ENCODE data around the gene PTPRT.

The PTPRT gene

GRCh38 chr20:42697962-42698361, 491.7 kb downstream of the PTPRT start:
- DNase-seq = no peak

DNA sequence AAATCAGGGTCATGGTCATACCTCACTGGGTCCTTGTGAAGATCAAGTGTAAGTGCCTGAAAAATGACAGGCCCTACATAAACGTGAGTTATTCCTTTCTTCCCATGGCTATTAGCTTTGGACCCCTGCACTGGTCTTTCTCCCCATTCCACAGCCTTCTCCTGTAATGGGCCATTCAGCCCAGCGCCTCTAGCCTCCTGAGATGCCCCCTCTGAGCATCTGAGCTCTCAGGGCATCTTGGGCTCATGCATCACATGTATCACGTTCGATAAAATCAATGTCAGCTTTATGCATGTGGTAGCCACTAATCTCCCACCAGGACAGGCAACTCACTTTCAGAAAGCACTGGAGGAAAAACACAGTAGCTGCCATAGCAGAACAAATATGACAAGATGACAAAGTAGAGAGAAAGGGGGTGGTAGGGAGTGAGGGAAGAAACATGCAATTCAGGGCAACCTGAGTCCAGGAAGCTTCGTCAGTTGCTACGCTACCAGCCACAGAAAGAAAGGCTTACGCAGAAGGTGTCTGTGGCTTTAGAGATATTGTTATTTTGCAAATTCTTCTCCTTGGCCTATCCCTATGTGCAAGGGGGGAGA, 498.8 kb downstream of the PTPRT start:
- no peak for DNase-seq

DNA sequence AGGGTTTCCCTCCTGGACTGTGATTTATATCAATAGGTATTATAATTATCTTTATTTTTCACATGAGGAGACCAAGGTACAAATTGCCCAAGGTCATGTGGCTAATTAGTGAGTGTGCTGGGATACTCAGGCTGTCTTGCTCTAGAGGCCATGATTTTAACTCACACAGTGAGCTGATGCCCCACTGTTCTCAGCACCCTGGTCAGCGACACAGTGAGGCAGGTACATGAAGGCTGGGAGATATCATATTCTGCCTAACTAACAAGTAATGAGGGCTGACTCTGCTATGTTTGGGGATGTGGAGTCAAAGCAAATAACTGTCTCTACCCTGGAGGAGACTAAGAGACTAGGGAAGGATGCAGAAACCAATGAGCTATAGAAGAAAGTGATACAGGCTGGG, 501.1 kb downstream of the PTPRT start:
- DNase-seq = no peak

GRCh38 chr20:42686057-42686456, 503.6 kb downstream of the PTPRT start:
- DNase-seq = no peak

- no peak for DNase-seq
Measured at GRCh38 chr20:42678895-42679294, 510.8 kb downstream of the PTPRT start.

DNA sequence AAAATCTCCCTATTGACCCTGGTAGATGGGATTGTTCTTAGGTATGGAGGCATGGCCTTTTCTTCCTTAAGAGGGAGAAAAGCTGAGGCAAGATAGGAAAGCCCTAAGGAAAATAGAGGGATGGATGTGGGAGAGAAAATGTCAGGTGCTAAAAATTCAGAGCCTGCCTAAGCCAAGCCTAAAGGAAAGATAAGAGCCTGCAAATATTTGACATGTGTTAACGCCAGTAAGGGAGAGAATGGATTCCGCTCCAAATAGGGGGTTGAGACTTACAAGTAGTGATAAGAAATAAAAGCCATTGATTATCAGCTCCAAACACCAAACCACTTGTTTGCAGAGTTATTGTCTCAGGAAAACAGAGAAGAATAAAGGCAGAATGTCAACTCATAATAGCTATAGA, 533.6 kb downstream of the PTPRT start:
- DNase-seq = no peak

DNA sequence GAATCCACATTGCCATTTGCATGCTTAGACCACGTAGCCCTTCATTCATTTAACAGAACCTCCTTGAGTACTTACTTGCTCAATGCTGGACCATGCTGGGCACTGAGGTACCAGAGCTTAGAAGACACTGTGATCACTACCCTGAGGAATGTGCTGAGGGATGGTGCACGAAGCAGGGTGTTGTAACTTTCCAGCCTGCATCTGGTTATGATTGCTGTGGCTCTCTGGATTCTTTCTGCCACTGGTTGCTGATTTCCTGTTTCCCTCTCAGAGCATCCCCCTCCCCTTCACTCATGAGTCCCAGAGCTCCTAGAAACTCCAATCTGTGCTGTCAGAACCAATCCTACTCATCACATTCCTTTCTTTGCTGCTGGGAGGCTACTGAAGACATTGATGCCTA, 537.4 kb downstream of the PTPRT start:
- no peak for DNase-seq

GRCh38 chr20:42650191-42650746, 539.4 kb downstream of the PTPRT start:
- no peak for DNase-seq

DNA sequence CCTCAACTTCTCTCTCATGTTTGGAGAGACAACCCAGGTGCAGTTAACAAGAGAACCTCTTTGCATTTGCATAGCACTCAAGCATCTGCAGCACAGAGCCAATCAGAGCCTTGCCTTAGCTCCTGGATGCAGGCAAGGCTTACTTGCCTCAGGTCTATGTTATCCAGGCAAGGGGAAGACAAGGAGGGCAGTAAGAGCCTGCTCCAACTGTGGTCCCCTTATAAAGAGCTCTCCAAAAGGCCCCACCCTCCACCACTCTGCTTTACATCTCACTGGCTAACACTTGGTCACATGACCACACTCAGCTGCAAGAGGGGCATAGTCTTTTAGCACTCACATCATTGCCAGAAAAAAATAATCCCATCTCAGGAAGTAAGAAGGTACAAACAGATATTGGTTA, 540.0 kb downstream of the PTPRT start:
- DNase-seq = no peak

GRCh38 chr20:42646250-42646649, 543.5 kb downstream of the PTPRT start:
- no peak for DNase-seq

DNA sequence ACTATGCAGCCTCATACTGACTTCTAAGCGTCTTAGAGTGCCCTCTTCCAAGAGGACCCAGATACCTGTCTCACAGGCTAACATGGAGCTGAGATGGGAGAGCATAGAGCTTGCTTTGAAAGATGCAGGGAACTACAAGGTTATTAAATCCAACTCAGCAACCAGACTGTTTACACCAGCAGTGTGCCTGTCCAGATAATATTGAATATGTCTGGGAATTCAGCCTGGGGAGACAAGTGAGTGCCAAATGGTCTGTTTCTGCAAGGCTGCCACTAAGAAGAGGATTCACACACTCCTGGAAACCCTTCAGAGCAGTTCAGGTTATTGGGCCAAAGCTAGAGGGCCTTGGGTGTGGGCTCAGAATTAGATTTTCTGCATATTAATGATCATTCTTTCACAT, 547.8 kb downstream of the PTPRT start:
- DNase-seq = no peak

- no peak for DNase-seq
Measured at GRCh38 chr20:42639140-42639539, 550.6 kb downstream of the PTPRT start.

- DNase-seq = no peak
Measured at GRCh38 chr20:42635699-42636411, 553.9 kb downstream of the PTPRT start.

GRCh38 chr20:42634156-42634555, 555.5 kb downstream of the PTPRT start:
- DNase-seq = no peak

DNA sequence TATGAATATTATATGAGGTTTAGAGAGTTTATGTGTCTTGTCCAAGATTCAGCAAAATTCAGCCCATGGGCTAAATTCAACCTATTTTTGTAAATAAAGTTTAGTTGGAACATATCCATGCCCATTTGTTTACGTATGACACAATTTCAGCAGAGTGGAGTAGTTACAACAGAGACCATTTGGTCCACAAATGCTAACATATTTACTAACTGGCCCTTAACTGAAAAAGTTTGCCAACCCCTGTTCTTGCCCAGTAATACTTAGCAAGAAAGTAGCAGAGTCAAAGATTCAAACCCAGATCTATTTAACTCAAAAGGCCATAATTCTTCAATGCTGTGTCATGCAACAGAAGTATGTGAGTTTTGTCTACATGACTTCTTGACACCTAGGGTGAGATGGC, 561.0 kb downstream of the PTPRT start:
- no peak for DNase-seq

DNA sequence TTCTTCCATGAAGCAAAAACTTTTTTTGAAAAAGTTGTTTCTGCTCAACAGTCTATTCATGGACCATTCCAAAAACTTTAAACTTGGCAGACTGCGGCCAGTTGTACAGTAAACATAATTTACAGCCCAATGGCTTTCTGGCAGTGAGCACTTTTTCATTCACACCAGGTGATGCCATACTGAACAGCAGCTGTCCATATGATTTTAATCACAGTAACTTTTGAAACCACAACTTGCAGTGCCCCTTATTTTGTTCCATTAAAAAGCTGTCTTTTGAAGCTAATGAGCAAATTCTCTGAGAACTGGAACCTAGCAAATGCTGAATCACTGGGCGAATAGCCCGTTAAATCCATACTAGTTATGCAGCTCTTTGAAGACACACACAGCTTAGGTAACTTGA, 576.6 kb downstream of the PTPRT start:
- no peak for DNase-seq

- no peak for DNase-seq
Measured at GRCh38 chr20:42611889-42612837, 577.5 kb downstream of the PTPRT start.

DNA sequence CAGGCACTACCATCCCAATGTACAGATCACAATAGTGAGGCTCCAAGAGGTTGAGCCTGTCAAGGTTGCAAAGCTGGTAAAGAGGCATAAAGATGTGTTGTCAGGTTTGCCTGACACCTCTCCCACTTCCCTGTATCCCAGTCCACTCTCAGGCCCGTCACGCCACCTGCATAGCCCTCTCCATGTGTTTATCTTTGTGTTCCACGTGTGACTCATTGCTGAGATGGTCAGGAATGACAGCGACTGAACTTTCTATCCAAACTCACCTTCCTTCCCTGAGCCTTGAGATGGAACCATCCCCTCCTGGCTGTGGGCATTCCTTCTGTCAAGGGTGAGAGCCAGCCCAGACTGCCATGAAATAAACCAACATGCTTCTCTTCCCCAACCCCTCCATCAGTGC, 578.3 kb downstream of the PTPRT start:
- no peak for DNase-seq

DNA sequence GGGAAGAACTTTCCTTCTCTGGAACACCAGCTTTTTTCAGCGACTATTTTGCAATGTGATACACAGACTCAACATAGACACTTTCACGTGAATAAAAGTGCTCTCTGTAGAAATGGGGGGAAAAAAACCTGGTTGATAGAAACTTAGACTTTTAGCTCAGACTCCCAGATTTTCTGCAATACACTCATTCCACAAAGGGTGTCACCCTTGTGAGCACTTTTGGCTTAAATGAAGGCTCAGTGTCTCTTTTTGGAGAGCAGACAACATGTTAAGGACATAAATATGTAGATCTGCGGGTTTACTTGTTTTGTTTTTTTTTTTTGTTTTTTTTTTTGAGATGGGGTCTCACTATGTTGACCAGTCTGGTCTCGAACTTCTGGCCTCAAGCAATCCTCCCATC, 579.6 kb downstream of the PTPRT start:
- no peak for DNase-seq

GRCh38 chr20:42609618-42610017, 580.1 kb downstream of the PTPRT start:
- no peak for DNase-seq

DNA sequence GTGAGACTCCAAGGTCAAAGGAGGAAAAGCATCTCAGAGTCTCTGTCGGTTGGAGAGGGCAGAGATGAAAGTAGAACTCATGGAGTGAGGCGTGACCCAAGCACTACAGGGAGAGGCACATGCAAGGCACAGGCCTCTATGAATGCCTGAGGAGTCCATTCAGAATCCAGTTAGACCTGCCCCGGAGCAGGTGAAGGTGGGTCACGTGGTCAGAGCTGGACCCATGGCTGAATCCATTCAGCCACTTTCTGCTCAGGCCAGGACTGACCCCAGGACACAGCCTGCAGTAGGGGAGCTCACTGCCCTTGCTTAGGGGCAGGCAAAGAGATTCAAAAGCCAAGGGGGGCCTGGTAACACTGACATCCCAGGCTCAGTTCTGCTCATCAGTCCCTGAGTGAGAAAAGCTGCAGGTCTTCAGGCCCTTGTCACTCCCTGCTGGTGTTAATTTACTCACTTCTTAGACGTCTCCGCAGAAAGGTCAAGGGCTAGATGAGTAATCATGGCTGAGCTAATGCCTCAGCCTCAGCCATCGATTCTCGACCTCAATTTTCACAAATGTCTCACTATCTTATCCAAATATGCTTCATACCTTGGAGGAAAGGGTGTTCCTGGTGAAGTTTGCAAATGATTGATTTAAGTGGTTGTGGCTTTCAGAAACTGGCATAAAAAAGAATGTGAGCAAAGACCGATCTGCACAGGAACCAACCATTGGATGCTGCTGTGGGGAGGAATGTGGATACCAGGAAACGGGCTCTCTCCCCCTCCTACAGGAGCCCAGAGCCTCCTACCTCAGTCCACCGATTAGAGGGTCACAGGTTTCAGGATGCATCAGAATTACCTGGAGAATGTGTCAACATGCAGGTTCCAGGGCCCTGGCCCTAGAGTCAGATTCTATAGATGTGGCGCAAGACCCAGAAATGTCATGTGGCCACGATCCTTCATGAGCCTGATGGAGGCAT, 584.4 kb downstream of the PTPRT start:
- DNase-seq = no peak

- DNase-seq = no peak
Measured at GRCh38 chr20:42603655-42604054, 586.1 kb downstream of the PTPRT start.

Data from stimulated activated CD4-positive, alpha-beta T cell treated with anti-CD3 and anti-CD28 coated beads, Interleukin-2, amount 100 ng/mL, for 24 hours (primary cell).